ENCODE data around the gene UBE2U. TPM values are rescaled to one million over a fixed set of nuclear protein-coding genes. Genes with fewer than 3 reads are reported as not detected.

The UBE2U gene
- polyA plus RNA-seq, 1 experiment, result not detected

- DNase-seq (ENCODE audit: low read depth, low spot score), result no peak
- no peak for TF ChIP-seq CTCF (IDR thresholded peaks at IDR 0.05; ENCODE audit: low read depth, low read length)
- POLR2A ChIA-PET, result interaction anchor here (0.7 kb wide), 2 partner anchors 26 to 839 kb away, joined by 3 to 4 read pairs; no protein-coding TSS in a partner anchor
- no peak overlapping the region for H3K4me3 ChIP-seq (ENCODE audit: low read depth, low read length)
- H3K9me3 ChIP-seq (ENCODE audit: control insufficient read depth, insufficient read depth, low read length), result no peaks in the 10 kb centered on the region
- no peak overlapping the region for H3K27ac ChIP-seq (ENCODE audit: low read depth, low read length)
- CTCF ChIA-PET, result interaction anchor here (0.7 to 2.6 kb wide), 22 partner anchors 9 to 606 kb away, joined by 3 to 17 read pairs (median 4); no protein-coding TSS in a partner anchor
- no peaks in the 10 kb centered on the region for H3K27me3 ChIP-seq (ENCODE audit: control insufficient read depth, insufficient read depth, low read length)
These were observed 40.0 kb upstream of the UBE2U start for GRCh38 chr1:64163431-64163830.

GRCh38 chr1:64163970-64164369 is 39.5 kb upstream of the UBE2U start:
- Histone ChIP-seq H3K27me3 (ENCODE audit: control insufficient read depth, insufficient read depth, low read length) (no peaks in the 10 kb centered on the region), H3K9me3 (ENCODE audit: control insufficient read depth, insufficient read depth, low read length) (no peaks in the 10 kb centered on the region), H3K4me3 (ENCODE audit: low read depth, low read length) (no peak overlapping the region), H3K27ac (ENCODE audit: low read depth, low read length) (no peak overlapping the region)
- DNase-seq (ENCODE audit: low read depth, low spot score), result no peak
- TF ChIP-seq CTCF (IDR thresholded peaks at IDR 0.05; ENCODE audit: low read depth, low read length), result peak; percentile 69
- POLR2A ChIA-PET, result interaction anchor here (0.7 kb wide), 1 partner anchor 27 kb away, joined by 3 read pairs; no protein-coding TSS in a partner anchor
- CTCF ChIA-PET, result interaction anchor here (0.6 to 2.6 kb wide), 23 partner anchors 9 to 606 kb away, joined by 3 to 17 read pairs (median 4); no protein-coding TSS in a partner anchor

- no peak overlapping the region for H3K4me3 ChIP-seq (ENCODE audit: low read depth, low read length)
- CTCF ChIA-PET, result interaction anchor here (3.3 kb wide), 1 partner anchor 30 kb away, joined by 19 read pairs; no protein-coding TSS in a partner anchor
- POLR2A ChIA-PET, result no interaction called here
- no peaks in the 10 kb centered on the region for H3K27me3 ChIP-seq (ENCODE audit: control insufficient read depth, insufficient read depth, low read length)
- H3K27ac ChIP-seq (ENCODE audit: low read depth, low read length), result no peak overlapping the region
- no peak for DNase-seq (ENCODE audit: low read depth, low spot score)
- no peak for TF ChIP-seq CTCF (IDR thresholded peaks at IDR 0.05; ENCODE audit: low read depth, low read length)
- H3K9me3 ChIP-seq (ENCODE audit: control insufficient read depth, insufficient read depth, low read length), result no peaks in the 10 kb centered on the region
These were observed 36.8 kb upstream of the UBE2U start for GRCh38 chr1:64166629-64167028.

- H3K27ac ChIP-seq (ENCODE audit: low read depth, low read length), result no peak overlapping the region
- DNase-seq (ENCODE audit: low read depth, low spot score), result no peak
- no peaks in the 10 kb centered on the region for H3K9me3 ChIP-seq (ENCODE audit: control insufficient read depth, insufficient read depth, low read length)
- ChIA-PET POLR2A (no interaction called here), CTCF (interaction anchor here (0.9 to 3.3 kb wide), 3 partner anchors 30 to 493 kb away, joined by 3 to 19 read pairs (median 5); no protein-coding TSS in a partner anchor)
- no peaks in the 10 kb centered on the region for H3K27me3 ChIP-seq (ENCODE audit: control insufficient read depth, insufficient read depth, low read length)
- no peak for TF ChIP-seq CTCF (IDR thresholded peaks at IDR 0.05; ENCODE audit: low read depth, low read length)
- H3K4me3 ChIP-seq (ENCODE audit: low read depth, low read length), result no peak overlapping the region
These were observed 36.2 kb upstream of the UBE2U start for GRCh38 chr1:64167176-64167575.

GRCh38 chr1:64171246-64171645 is 32.2 kb upstream of the UBE2U start:
- Histone ChIP-seq H3K27me3 (ENCODE audit: control insufficient read depth, insufficient read depth, low read length) (no peaks in the 10 kb centered on the region), H3K27ac (ENCODE audit: low read depth, low read length) (peak overlapping the region; percentile 34), H3K4me3 (ENCODE audit: low read depth, low read length) (no peak overlapping the region), H3K9me3 (ENCODE audit: control insufficient read depth, insufficient read depth, low read length) (no peaks in the 10 kb centered on the region)
- ChIA-PET POLR2A (interaction anchor here (0.5 kb wide), 1 partner anchor 553 kb away, joined by 3 read pairs; no protein-coding TSS in a partner anchor), CTCF (interaction anchor here (1.0 kb wide), 1 partner anchor 75 kb away, joined by 4 read pairs; no protein-coding TSS in a partner anchor)
- DNase-seq (ENCODE audit: low read depth, low spot score), result no peak
- no peak for TF ChIP-seq CTCF (IDR thresholded peaks at IDR 0.05; ENCODE audit: low read depth, low read length)

All from AG04450 (cell line).